ENCODE measurements around the gene CACNA2D3.

Gene CACNA2D3

GRCh38 chr3:54781728-54782127, 659.4 kb downstream of the CACNA2D3 start:
- Histone ChIP-seq H2AFZ (ENCODE audit: low read depth, low read length) (no peak overlapping the region), H3K4me3 (ENCODE audit: low read length) (no peak overlapping the region), H3K27me3 (ENCODE audit: insufficient read depth, low read length) (peaks cover 2% of the 10 kb centered on the region), H3K9me3 (ENCODE audit: low read length) (no peaks in the 10 kb centered on the region), H3K4me1 (ENCODE audit: insufficient read depth, low read length) (no peaks in the 10 kb centered on the region), H3K36me3 (ENCODE audit: insufficient read depth, low read length) (no peaks in the 10 kb centered on the region)

GRCh38 chr3:54783611-54784010, 661.3 kb downstream of the CACNA2D3 start:
- no peaks in the 10 kb centered on the region for H3K36me3 ChIP-seq (ENCODE audit: insufficient read depth, low read length)
- no peaks in the 10 kb centered on the region for H3K9me3 ChIP-seq (ENCODE audit: low read length)
- no peaks in the 10 kb centered on the region for H3K4me1 ChIP-seq (ENCODE audit: insufficient read depth, low read length)
- no peak overlapping the region for H2AFZ ChIP-seq (ENCODE audit: low read depth, low read length)
- no peak overlapping the region for H3K4me3 ChIP-seq (ENCODE audit: low read length)
- H3K27me3 ChIP-seq (ENCODE audit: insufficient read depth, low read length), result no peaks in the 10 kb centered on the region

GRCh38 chr3:54784021-54784420, 661.7 kb downstream of the CACNA2D3 start:
- Histone ChIP-seq H3K9me3 (ENCODE audit: low read length) (no peaks in the 10 kb centered on the region), H2AFZ (ENCODE audit: low read depth, low read length) (no peak overlapping the region), H3K27me3 (ENCODE audit: insufficient read depth, low read length) (no peaks in the 10 kb centered on the region), H3K4me1 (ENCODE audit: insufficient read depth, low read length) (no peaks in the 10 kb centered on the region), H3K4me3 (ENCODE audit: low read length) (no peak overlapping the region), H3K36me3 (ENCODE audit: insufficient read depth, low read length) (no peaks in the 10 kb centered on the region)

- Histone ChIP-seq H3K4me3 (ENCODE audit: low read length) (no peak overlapping the region), H3K36me3 (ENCODE audit: insufficient read depth, low read length) (no peaks in the 10 kb centered on the region)
Measured at GRCh38 chr3:54785976-54786375, 663.6 kb downstream of the CACNA2D3 start.

GRCh38 chr3:54790051-54790450, 667.7 kb downstream of the CACNA2D3 start:
- Histone ChIP-seq H3K9me3 (ENCODE audit: low read length) (no peaks in the 10 kb centered on the region), H2AFZ (ENCODE audit: low read depth, low read length) (no peak overlapping the region), H3K27me3 (ENCODE audit: insufficient read depth, low read length) (no peaks in the 10 kb centered on the region), H3K4me1 (ENCODE audit: insufficient read depth, low read length) (no peaks in the 10 kb centered on the region), H3K4me3 (ENCODE audit: low read length) (no peak overlapping the region), H3K36me3 (ENCODE audit: insufficient read depth, low read length) (no peaks in the 10 kb centered on the region)

More at GRCh38 chr3:54785976-54786375, 663.6 kb downstream of the CACNA2D3 start:
- Histone ChIP-seq H3K4me1 (ENCODE audit: insufficient read depth, low read length) (no peaks in the 10 kb centered on the region), H3K9me3 (ENCODE audit: low read length) (no peaks in the 10 kb centered on the region), H3K27me3 (ENCODE audit: insufficient read depth, low read length) (no peaks in the 10 kb centered on the region), H2AFZ (ENCODE audit: low read depth, low read length) (no peak overlapping the region)

DNA sequence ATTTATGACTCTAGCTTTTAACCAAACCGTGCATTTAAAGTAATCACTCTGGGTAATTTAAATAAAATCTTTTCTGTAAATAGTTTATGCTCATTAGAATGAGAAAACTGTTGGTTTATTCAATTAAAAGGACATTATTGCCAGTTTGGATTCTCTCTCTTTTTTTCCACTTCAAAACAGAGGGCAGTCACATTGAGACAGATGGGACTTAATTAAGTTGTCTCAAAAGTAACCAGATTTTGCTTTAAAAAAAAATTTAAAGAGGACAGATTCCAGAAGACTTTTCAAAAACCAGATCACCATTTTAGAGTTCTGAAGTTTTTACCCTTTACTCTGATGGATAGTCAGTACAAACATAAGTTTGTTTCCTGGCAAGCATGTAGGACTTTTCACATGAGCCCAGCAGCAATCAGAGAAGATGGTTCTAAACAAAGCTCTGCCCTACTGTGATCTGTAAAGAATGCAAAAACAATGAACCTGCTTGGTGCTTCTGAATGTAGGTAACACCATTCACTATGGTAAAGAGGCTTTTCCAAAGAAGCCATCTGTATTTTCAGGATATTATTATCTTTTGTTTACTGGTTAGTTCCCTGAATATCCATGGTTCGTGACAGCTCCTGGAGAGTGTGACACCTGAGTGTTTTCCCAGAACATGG, 669.3 kb downstream of the CACNA2D3 start:
- Histone ChIP-seq H3K27me3 (ENCODE audit: insufficient read depth, low read length) (no peaks in the 10 kb centered on the region), H3K9me3 (ENCODE audit: low read length) (peaks cover 1% of the 10 kb centered on the region), H3K4me3 (ENCODE audit: low read length) (no peak overlapping the region), H3K36me3 (ENCODE audit: insufficient read depth, low read length) (no peaks in the 10 kb centered on the region), H2AFZ (ENCODE audit: low read depth, low read length) (no peak overlapping the region), H3K4me1 (ENCODE audit: insufficient read depth, low read length) (no peaks in the 10 kb centered on the region)

- no peaks in the 10 kb centered on the region for H3K36me3 ChIP-seq (ENCODE audit: insufficient read depth, low read length)
- H3K4me1 ChIP-seq (ENCODE audit: insufficient read depth, low read length), result peaks cover 6% of the 10 kb centered on the region
- no peak overlapping the region for H2AFZ ChIP-seq (ENCODE audit: low read depth, low read length)
- no peaks in the 10 kb centered on the region for H3K27me3 ChIP-seq (ENCODE audit: insufficient read depth, low read length)
- no peak overlapping the region for H3K4me3 ChIP-seq (ENCODE audit: low read length)
- H3K9me3 ChIP-seq (ENCODE audit: low read length), result peaks cover 1% of the 10 kb centered on the region
Measured at GRCh38 chr3:54792584-54792983, 670.2 kb downstream of the CACNA2D3 start.

GRCh38 chr3:54793171-54793570, 670.8 kb downstream of the CACNA2D3 start:
- Histone ChIP-seq H3K36me3 (ENCODE audit: insufficient read depth, low read length) (no peaks in the 10 kb centered on the region), H3K27me3 (ENCODE audit: insufficient read depth, low read length) (no peaks in the 10 kb centered on the region), H3K9me3 (ENCODE audit: low read length) (peaks cover 1% of the 10 kb centered on the region), H3K4me3 (ENCODE audit: low read length) (no peak overlapping the region), H3K4me1 (ENCODE audit: insufficient read depth, low read length) (peaks cover 7% of the 10 kb centered on the region), H2AFZ (ENCODE audit: low read depth, low read length) (no peak overlapping the region)

- Histone ChIP-seq H2AFZ (ENCODE audit: low read depth, low read length) (no peak overlapping the region), H3K27me3 (ENCODE audit: insufficient read depth, low read length) (peaks cover 2% of the 10 kb centered on the region), H3K36me3 (ENCODE audit: insufficient read depth, low read length) (no peaks in the 10 kb centered on the region), H3K4me1 (ENCODE audit: insufficient read depth, low read length) (peaks cover 19% of the 10 kb centered on the region), H3K9me3 (ENCODE audit: low read length) (peaks cover 1% of the 10 kb centered on the region), H3K4me3 (ENCODE audit: low read length) (no peak overlapping the region)
Measured at GRCh38 chr3:54797111-54797510, 674.8 kb downstream of the CACNA2D3 start.

DNA sequence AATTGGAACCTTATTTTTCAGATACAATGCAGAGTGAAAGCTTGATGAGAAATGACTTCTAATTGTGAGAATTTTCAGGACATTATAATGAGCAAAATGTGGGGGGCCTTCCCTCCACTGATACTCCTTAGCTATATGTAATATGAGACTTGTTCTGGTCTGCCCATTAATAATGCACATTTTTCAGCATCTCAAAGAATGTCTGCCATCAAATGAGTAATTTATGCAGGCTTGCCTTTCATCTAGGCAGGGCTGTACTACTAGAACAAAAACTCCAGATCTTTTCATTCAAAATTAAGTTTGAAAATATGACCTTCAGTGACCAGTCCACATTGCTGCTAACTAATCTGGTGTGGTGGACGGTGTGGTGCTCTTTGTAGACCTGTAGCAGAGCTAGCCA, 678.1 kb downstream of the CACNA2D3 start:
- H3K36me3 ChIP-seq (ENCODE audit: insufficient read depth, low read length), result no peaks in the 10 kb centered on the region
- no peak overlapping the region for H2AFZ ChIP-seq (ENCODE audit: low read depth, low read length)
- H3K4me1 ChIP-seq (ENCODE audit: insufficient read depth, low read length), result peaks cover 19% of the 10 kb centered on the region
- H3K27me3 ChIP-seq (ENCODE audit: insufficient read depth, low read length), result peaks cover 2% of the 10 kb centered on the region
- peaks cover 1% of the 10 kb centered on the region for H3K9me3 ChIP-seq (ENCODE audit: low read length)
- no peak overlapping the region for H3K4me3 ChIP-seq (ENCODE audit: low read length)

GRCh38 chr3:54801977-54802376, 679.6 kb downstream of the CACNA2D3 start:
- Histone ChIP-seq H3K9me3 (ENCODE audit: low read length) (no peaks in the 10 kb centered on the region), H2AFZ (ENCODE audit: low read depth, low read length) (no peak overlapping the region), H3K27me3 (ENCODE audit: insufficient read depth, low read length) (peaks cover 2% of the 10 kb centered on the region), H3K4me3 (ENCODE audit: low read length) (no peak overlapping the region), H3K36me3 (ENCODE audit: insufficient read depth, low read length) (no peaks in the 10 kb centered on the region), H3K4me1 (ENCODE audit: insufficient read depth, low read length) (peaks cover 19% of the 10 kb centered on the region)

GRCh38 chr3:54810401-54810800, 688.0 kb downstream of the CACNA2D3 start:
- no peaks in the 10 kb centered on the region for H3K27me3 ChIP-seq (ENCODE audit: insufficient read depth, low read length)
- no peak overlapping the region for H3K4me3 ChIP-seq (ENCODE audit: low read length)
- H3K4me1 ChIP-seq (ENCODE audit: insufficient read depth, low read length), result no peaks in the 10 kb centered on the region
- no peaks in the 10 kb centered on the region for H3K36me3 ChIP-seq (ENCODE audit: insufficient read depth, low read length)
- H2AFZ ChIP-seq (ENCODE audit: low read depth, low read length), result no peak overlapping the region
- H3K9me3 ChIP-seq (ENCODE audit: low read length), result no peaks in the 10 kb centered on the region

- Histone ChIP-seq H2AFZ (ENCODE audit: low read depth, low read length) (no peak overlapping the region), H3K4me3 (ENCODE audit: low read length) (no peak overlapping the region), H3K9me3 (ENCODE audit: low read length) (no peaks in the 10 kb centered on the region), H3K4me1 (ENCODE audit: insufficient read depth, low read length) (no peaks in the 10 kb centered on the region), H3K27me3 (ENCODE audit: insufficient read depth, low read length) (no peaks in the 10 kb centered on the region), H3K36me3 (ENCODE audit: insufficient read depth, low read length) (no peaks in the 10 kb centered on the region)
Measured at GRCh38 chr3:54814224-54814623, 691.9 kb downstream of the CACNA2D3 start.

DNA sequence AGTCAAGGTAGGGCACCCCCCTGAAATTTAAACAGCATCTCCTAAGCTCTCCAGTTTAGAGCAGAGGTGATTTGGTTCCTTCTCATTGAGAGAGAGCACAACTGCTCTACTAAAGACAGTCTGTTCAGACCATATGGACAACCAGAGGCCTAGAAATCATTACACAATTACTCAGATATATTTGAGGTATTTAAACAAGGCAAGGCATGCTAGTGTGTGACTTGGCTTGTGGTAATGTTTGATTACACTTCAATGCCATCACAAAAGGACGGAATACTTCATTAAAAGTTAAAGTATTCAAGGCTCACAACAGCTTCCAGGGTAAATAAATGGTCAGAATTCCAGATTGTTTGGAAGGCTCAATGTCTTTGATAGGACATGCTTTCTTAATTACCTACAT, 695.3 kb downstream of the CACNA2D3 start:
- Histone ChIP-seq H3K27me3 (ENCODE audit: insufficient read depth, low read length) (no peaks in the 10 kb centered on the region), H2AFZ (ENCODE audit: low read depth, low read length) (no peak overlapping the region), H3K36me3 (ENCODE audit: insufficient read depth, low read length) (no peaks in the 10 kb centered on the region), H3K4me1 (ENCODE audit: insufficient read depth, low read length) (peaks cover 14% of the 10 kb centered on the region), H3K9me3 (ENCODE audit: low read length) (no peaks in the 10 kb centered on the region), H3K4me3 (ENCODE audit: low read length) (no peak overlapping the region)
